HepG2 (cell line): ENCODE results near the gene SMIM44. TPM values are rescaled to one million over a fixed set of nuclear protein-coding genes. Genes with fewer than 3 reads are reported as not detected.

ENCODE experiments used
- BHLHE40 ChIP-seq: IDR thresholded peaks from 2 replicates; pipeline ENCODE4 v1.6.1; 2011; ENCODE audit warnings: low read length, improper control_type of control experiment
- CBFB ChIP-seq: sonication (generic); formaldehyde crosslinking; IDR thresholded peaks from 2 replicates; pipeline ENCODE4 v1.4.0; 2020; ENCODE audit warnings: missing genetic modification reagents
- EHMT2 ChIP-seq: fragments of 200-600 bp; sonication (generic); IDR thresholded peaks from 2 replicates; pipeline ENCODE4 v1.7.0; 2017; ENCODE audit warnings: antibody characterized with exemption, low read depth, low read length, borderline replicate concordance
- FOXC1 ChIP-seq: sonication (generic); formaldehyde crosslinking; IDR thresholded peaks from 2 replicates; pipeline ENCODE4 v1.8.0; 2022; ENCODE audit warnings: mild to moderate bottlenecking, missing genetic modification reagents, borderline replicate concordance
- HOXA7 ChIP-seq: sonication (generic); formaldehyde crosslinking; IDR thresholded peaks from 2 replicates; pipeline ENCODE4 v1.8.1; 2022; ENCODE audit warnings: mild to moderate bottlenecking, missing genetic modification reagents, moderate library complexity
- KMT2B ChIP-seq: IDR thresholded peaks from 2 replicates; pipeline ENCODE4 v1.6.1; 2016; ENCODE audit warnings: missing genetic modification reagents, missing compliant biosample characterization
- MAX ChIP-seq: IDR thresholded peaks from 2 replicates; pipeline ENCODE4 v1.6.1; 2012; ENCODE audit warnings: inconsistent platforms
- MXD3 ChIP-seq: IDR thresholded peaks from 2 replicates; pipeline ENCODE4 v1.6.1; 2016; ENCODE audit warnings: mild to moderate bottlenecking, missing biosample characterization, missing genetic modification reagents
- NAIF1 ChIP-seq: sonication (generic); formaldehyde crosslinking; IDR thresholded peaks from 2 replicates; pipeline ENCODE4 v1.5.0; 2020; ENCODE audit warnings: mild to moderate bottlenecking, missing genetic modification reagents, borderline replicate concordance
- PAF1 ChIP-seq: IDR thresholded peaks from 2 replicates; pipeline ENCODE4 v1.6.1; 2016; ENCODE audit warnings: missing genetic modification reagents, missing compliant biosample characterization
- PHF8 ChIP-seq: sonication (generic); formaldehyde crosslinking; IDR thresholded peaks from 2 replicates; pipeline ENCODE4 v1.5.0; 2020; ENCODE audit warnings: missing genetic modification reagents
- PITX1 ChIP-seq: sonication (generic); formaldehyde crosslinking; IDR thresholded peaks from 2 replicates; pipeline ENCODE4 v1.5.1; 2020; ENCODE audit warnings: mild to moderate bottlenecking, missing genetic modification reagents
- POLR2AphosphoS2 ChIP-seq: IDR thresholded peaks from 2 replicates; pipeline ENCODE4 v1.6.1; 2011; ENCODE audit warnings: low read depth, low read length, improper control_type of control experiment
- RARG ChIP-seq: sonication (generic); formaldehyde crosslinking; IDR thresholded peaks from 2 replicates; pipeline ENCODE4 v1.4.0; 2020; ENCODE audit warnings: low read depth, mild to moderate bottlenecking, missing genetic modification reagents
- REXO4 ChIP-seq: sonication (generic); formaldehyde crosslinking; IDR thresholded peaks from 2 replicates; pipeline ENCODE4 v1.8.0; 2022; ENCODE audit warnings: missing genetic modification reagents, mild to moderate bottlenecking, borderline replicate concordance
- SNAI1 ChIP-seq: sonication (generic); formaldehyde crosslinking; IDR thresholded peaks from 2 replicates; pipeline ENCODE4 v1.5.0; 2020; ENCODE audit warnings: mild to moderate bottlenecking, missing genetic modification reagents, borderline replicate concordance
- TAF1 ChIP-seq: sonication (generic); formaldehyde crosslinking; IDR thresholded peaks from 2 replicates; pipeline ENCODE4 v1.4.0; 2020; ENCODE audit warnings: missing genetic modification reagents
- TCF7 ChIP-seq: sonication (generic); IDR thresholded peaks from 2 replicates; pipeline ENCODE4 v1.6.1; 2016; ENCODE audit warnings: antibody characterized with exemption, low read depth
- TCF7L2 ChIP-seq: IDR thresholded peaks from 2 replicates; pipeline ENCODE4 v1.6.1; 2011; ENCODE audit warnings: mild to moderate bottlenecking, low read depth, low read length, moderate library complexity
- THAP8 ChIP-seq: sonication (generic); formaldehyde crosslinking; IDR thresholded peaks from 2 replicates; pipeline ENCODE4 v1.5.1; 2020; ENCODE audit warnings: missing genetic modification reagents, mild to moderate bottlenecking, borderline replicate concordance
- TRIM24 ChIP-seq: sonication (generic); formaldehyde crosslinking; IDR thresholded peaks from 2 replicates; pipeline ENCODE4 v1.8.0; 2022; ENCODE audit warnings: mild to moderate bottlenecking, missing genetic modification reagents
- ZKSCAN8 ChIP-seq: IDR thresholded peaks from 2 replicates; pipeline ENCODE4 v1.6.1; 2016; ENCODE audit warnings: borderline replicate concordance, missing genetic modification reagents, missing compliant biosample characterization
- ZNF124 ChIP-seq: sonication (generic); formaldehyde crosslinking; IDR thresholded peaks from 2 replicates; pipeline ENCODE4 v1.4.0; 2020; ENCODE audit warnings: missing genetic modification reagents
- ZNF180 ChIP-seq: sonication (generic); formaldehyde crosslinking; IDR thresholded peaks from 2 replicates; pipeline ENCODE4 v1.4.0; 2020; ENCODE audit warnings: low read depth, missing genetic modification reagents, borderline replicate concordance
- ZNF207 ChIP-seq: fragments of 450-650 bp; IDR thresholded peaks from 2 replicates; pipeline ENCODE4 v1.6.1; 2016; ENCODE audit warnings: antibody characterized with exemption, borderline replicate concordance
- ZNF225 ChIP-seq: sonication (generic); formaldehyde crosslinking; IDR thresholded peaks from 2 replicates; pipeline ENCODE4 v1.4.0; 2020; ENCODE audit warnings: mild to moderate bottlenecking, missing genetic modification reagents
- ZNF251 ChIP-seq: sonication (generic); formaldehyde crosslinking; IDR thresholded peaks from 2 replicates; pipeline ENCODE4 v1.9.0; 2021; ENCODE audit warnings: mild to moderate bottlenecking, missing genetic modification reagents
- ZNF431 ChIP-seq: sonication (generic); formaldehyde crosslinking; IDR thresholded peaks from 2 replicates; pipeline ENCODE4 v1.9.0; 2022; ENCODE audit warnings: missing genetic modification reagents, low read depth, mild to moderate bottlenecking, borderline replicate concordance
- ZNF501 ChIP-seq: sonication (generic); formaldehyde crosslinking; IDR thresholded peaks from 2 replicates; pipeline ENCODE4 v1.5.1; 2020; ENCODE audit warnings: mild to moderate bottlenecking, moderate library complexity, missing genetic modification reagents
- ZNF546 ChIP-seq: sonication (generic); formaldehyde crosslinking; conservative IDR thresholded peaks from 2 replicates; pipeline ENCODE4 v1.8.1; 2023; ENCODE audit warnings: mild to moderate bottlenecking, missing genetic modification reagents
- ZNF580 ChIP-seq: IDR thresholded peaks from 2 replicates; pipeline ENCODE4 v1.6.1; 2016; ENCODE audit warnings: low read depth, borderline replicate concordance
- polyA plus RNA-seq, 8 experiments: library from polyadenylated mRNA; depleted of rRNA in 3 of 8; stranded (reverse) in 7 of 8; unstranded in 1 of 8; fragments of >200 nt; fragmentation: Illumina TruSeq in 4 of 8; extraction: Trizol in 4 of 8; gene quantifications; 2 replicates each; pipeline versions ENCODE4 v1.2.1 to v1.2.3, GENCODE V29; 2011 to 2016; ENCODE audit warnings: low read depth in 4 of 8, missing spikeins in 1 of 8, mixed read lengths in 1 of 8; ENCODE audit not compliant: insufficient read depth in 1 of 8
- total RNA-seq, 5 experiments: library from RNA; depleted of rRNA; stranded (reverse); fragments of >200 nt; fragmentation: Illumina TruSeq; extraction: Trizol; gene quantifications; 2 replicates each; pipeline ENCODE4 v1.2.3, GENCODE V29; 2016; ENCODE audit warnings: low read depth in 1 of 5

Gene SMIM44
- total and polyA plus RNA-seq, 2 of the 13 experiments (the other 11 are each of a cell fraction or from before 2014, with no cell fraction given) = not detected

- TF ChIP-seq ZNF501 (CRISPR knock-in tag) = peak; percentile 82
- no peak for TF ChIP-seq ZKSCAN8
- TF ChIP-seq PITX1 (CRISPR knock-in tag) = peak; percentile 61
- peak; percentile 84; the same call in 1 of the 2 replicates for TF ChIP-seq SNAI1 (CRISPR knock-in tag)
- peak; percentile 74; the same call in 1 of the 2 replicates for TF ChIP-seq FOXC1 (CRISPR knock-in tag)
- TF ChIP-seq ZNF251 (CRISPR knock-in tag) = peak; percentile 87; the same call in 1 of the 2 replicates
- TF ChIP-seq THAP8 (CRISPR knock-in tag) = peak; percentile 96; the same call in 1 of the 2 replicates
- no peak for TF ChIP-seq ZNF180 (CRISPR knock-in tag)
- no peak for TF ChIP-seq PAF1 (CRISPR knock-in tag)
- TF ChIP-seq EHMT2 = no peak
- no peak for TF ChIP-seq CBFB (CRISPR knock-in tag)
- TF ChIP-seq ZNF225 = 0 out of 2 replicates have a peak, but pooled peaks have one; percentile 52
- TF ChIP-seq ZNF207 = no peak
- TF ChIP-seq REXO4 (CRISPR knock-in tag) = 0 out of 2 replicates have a peak, but pooled peaks have one; percentile 91
- TF ChIP-seq HOXA7 (CRISPR knock-in tag) = 0 out of 2 replicates have a peak, but pooled peaks have one; percentile 33
- TF ChIP-seq MAX = peak; percentile 94
- TF ChIP-seq ZNF124 = 0 out of 2 replicates have a peak, but pooled peaks have one; percentile 67
- TF ChIP-seq ZNF580 (CRISPR knock-in tag) = peak; percentile 66; the same call in 1 of the 2 replicates
- 0 out of 2 replicates have a peak, but pooled peaks have one; percentile 32 for TF ChIP-seq TAF1 (CRISPR knock-in tag)
- peak; percentile 86 for TF ChIP-seq MXD3
- no peak for TF ChIP-seq RARG (CRISPR knock-in tag)
- TF ChIP-seq ZNF431 (CRISPR knock-in tag) = peak; percentile 39; the same call in 1 of the 2 replicates
- no peak for TF ChIP-seq NAIF1
- TF ChIP-seq TCF7 = no peak
- peak; percentile 96 for TF ChIP-seq ZNF546 (CRISPR knock-in tag)
- TF ChIP-seq TCF7L2 = no peak
- TF ChIP-seq TRIM24 (CRISPR knock-in tag) = no peak
- TF ChIP-seq POLR2AphosphoS2 = no peak
- peak; percentile 16; the same call in 1 of the 2 replicates for TF ChIP-seq PHF8
- TF ChIP-seq BHLHE40 = peak; percentile 65
- peak; percentile 47; the same call in 1 of the 2 replicates for TF ChIP-seq KMT2B (CRISPR knock-in tag)
These were observed 1.8 kb downstream of the SMIM44 start (continued) for GRCh38 chr19:3481241-3482090.
